GM12872 (cell line): ENCODE results near the gene PGLYRP2.

Experiments
- TF ChIP-seq, protein P1 (sequence below): IDR thresholded peaks from 3 replicates; pipeline ENCODE4 v1.5.1; 2011; ENCODE audit warnings: low read depth, mild to moderate bottlenecking, low read length, moderate library complexity; ENCODE audit not compliant: insufficient read depth

The PGLYRP2 gene

DNA sequence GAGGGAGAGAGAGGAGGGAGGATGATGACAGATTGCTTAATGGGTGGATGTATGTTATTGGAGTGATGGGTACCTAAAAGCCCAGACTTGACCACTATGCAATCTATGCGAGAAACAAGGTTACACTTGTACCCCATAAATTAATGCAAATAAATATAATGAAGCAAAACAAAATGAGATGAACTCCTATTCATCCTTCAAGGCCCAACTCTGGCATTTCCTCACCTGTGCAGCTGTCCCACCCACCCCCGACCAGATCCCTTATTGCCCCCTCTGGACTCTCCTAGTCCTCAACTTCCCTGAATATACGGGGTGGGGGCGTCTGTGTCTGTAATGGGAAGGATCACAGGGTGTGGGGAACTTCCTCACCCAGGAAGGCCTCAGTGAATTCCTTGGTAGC is 4.1 kb downstream of the PGLYRP2 start:
- TF ChIP-seq, protein P1, sequence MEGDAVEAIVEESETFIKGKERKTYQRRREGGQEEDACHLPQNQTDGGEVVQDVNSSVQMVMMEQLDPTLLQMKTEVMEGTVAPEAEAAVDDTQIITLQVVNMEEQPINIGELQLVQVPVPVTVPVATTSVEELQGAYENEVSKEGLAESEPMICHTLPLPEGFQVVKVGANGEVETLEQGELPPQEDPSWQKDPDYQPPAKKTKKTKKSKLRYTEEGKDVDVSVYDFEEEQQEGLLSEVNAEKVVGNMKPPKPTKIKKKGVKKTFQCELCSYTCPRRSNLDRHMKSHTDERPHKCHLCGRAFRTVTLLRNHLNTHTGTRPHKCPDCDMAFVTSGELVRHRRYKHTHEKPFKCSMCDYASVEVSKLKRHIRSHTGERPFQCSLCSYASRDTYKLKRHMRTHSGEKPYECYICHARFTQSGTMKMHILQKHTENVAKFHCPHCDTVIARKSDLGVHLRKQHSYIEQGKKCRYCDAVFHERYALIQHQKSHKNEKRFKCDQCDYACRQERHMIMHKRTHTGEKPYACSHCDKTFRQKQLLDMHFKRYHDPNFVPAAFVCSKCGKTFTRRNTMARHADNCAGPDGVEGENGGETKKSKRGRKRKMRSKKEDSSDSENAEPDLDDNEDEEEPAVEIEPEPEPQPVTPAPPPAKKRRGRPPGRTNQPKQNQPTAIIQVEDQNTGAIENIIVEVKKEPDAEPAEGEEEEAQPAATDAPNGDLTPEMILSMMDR = no peak

DNA sequence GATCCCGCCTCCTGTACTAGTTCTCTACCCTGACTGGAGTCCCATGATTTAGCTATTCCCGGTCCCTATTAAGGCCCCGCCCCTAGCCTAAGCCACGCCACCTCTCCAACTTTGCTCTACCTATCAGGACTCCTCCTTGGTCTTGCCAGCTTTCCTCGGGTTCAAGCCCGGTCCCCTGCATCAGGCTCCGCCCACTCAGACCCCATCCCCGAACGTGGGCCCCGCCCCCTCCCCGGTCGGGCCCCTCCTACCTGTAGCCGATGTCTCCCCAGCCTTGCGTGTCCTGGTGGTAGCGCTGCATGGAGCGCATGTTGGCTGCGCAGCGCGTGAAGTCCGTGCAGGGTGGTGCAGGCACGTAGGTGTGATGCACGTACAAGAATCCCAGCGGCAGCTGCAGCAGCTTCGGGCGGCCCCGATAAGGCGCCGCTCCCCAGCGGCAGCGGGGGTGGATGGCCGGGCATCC is 7.6 kb downstream of the PGLYRP2 start:
- TF ChIP-seq, protein P1 = no peak

DNA sequence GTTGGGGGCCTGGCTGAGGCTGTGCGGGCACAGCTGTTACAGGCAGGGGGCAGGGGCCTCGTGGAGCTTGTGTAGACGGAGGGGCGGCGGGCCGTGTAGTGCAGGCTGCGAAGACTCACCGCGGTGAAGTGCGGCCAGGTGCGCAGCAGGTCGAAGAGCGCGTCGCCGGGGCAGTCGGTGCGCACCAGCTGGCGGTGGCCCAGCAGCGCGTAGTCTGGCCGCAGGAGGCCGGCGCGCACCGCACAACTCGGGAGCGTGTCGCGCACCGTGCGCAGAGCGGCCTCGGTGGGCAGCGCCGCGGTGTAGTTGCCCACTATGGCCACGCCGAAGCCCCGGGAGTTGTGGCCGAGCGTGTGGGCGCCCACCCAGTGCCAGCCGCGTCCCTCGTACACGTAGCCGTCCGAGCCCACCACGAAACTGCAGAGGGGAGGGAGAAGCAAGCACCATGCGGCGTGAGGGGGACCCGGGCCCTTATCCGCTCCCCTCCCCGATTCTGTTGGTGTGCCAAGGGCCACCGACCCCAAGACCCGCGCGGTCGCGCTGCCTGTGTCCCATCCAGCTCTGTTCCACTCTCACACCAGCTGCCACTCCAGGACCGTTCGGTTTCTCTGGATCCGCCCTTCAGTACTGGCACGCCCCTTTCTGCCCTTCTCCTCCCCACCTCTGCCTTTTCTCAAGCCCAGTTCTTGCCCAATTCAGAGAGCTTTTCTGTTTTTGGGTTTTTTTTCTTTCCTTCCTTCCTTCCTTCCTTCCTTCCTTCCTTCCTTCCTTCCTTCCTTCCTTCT is 9.6 kb downstream of the PGLYRP2 start:
- TF ChIP-seq, protein P1 = no peak

DNA sequence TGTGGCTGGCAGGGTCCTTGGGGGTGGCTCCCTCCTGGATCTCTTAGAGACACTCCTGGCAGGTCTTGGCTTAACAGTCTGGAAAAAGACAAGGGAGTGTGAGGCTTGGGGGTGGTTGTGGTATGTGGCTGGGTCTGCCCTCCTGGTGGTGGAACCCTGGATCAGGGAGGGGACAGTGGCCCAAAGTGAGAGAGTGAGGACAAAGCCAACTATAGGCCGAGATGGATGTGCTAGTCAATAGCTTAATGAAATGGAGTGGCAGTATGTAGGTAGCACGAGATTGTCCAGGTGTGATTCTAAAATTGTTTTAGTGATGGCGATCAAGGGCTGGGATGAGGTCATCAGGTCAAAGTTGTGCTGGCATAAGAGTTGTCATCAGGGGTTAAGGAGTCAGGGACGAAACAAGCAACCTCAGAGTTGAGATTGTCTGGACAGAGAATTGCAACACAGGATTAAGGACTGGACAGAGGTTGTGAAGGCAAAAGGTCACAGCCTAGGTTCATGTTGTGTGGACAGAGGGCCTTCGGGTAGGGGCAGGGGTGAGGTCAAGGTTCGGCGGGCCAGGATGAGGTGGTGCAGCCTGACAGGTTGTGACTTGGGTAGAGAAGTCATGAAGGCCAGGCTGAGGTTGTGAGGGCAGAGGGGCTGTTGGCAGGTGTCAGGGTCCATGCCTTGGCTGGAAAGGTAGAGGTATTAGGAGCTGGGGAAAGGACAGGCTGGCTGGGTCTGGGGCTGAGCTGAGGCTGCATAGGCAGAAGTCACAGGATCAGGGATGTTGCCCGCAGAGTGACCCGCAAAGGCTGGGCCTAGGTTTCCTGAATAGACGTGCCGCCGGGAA is 10.4 kb downstream of the PGLYRP2 start:
- TF ChIP-seq, protein P1 = no peak

DNA sequence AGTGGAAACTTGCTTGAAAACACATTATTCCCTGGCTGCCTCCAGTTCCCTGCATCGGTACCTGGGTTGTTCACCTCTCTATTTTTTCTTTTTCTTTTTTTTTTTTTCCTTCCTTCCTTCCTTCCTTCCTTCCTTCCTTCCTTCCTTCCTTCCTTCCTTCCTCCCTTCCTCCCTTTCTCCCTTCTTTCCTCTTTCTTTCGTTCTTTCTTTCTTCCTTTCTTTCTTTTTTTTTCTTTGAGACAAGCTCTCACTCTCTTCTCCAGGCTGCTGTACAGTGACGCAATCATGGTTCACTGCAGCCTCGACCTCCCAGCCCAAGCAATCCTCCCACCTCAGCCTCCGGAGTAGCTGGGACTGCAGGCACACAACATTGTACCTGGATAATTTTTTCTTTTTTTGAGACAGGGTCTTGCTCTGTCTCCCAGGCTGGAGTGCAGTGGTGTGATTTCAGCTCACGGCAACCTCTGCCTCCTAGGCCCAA is 11.5 kb downstream of the PGLYRP2 start:
- TF ChIP-seq, protein P1 = no peak

DNA sequence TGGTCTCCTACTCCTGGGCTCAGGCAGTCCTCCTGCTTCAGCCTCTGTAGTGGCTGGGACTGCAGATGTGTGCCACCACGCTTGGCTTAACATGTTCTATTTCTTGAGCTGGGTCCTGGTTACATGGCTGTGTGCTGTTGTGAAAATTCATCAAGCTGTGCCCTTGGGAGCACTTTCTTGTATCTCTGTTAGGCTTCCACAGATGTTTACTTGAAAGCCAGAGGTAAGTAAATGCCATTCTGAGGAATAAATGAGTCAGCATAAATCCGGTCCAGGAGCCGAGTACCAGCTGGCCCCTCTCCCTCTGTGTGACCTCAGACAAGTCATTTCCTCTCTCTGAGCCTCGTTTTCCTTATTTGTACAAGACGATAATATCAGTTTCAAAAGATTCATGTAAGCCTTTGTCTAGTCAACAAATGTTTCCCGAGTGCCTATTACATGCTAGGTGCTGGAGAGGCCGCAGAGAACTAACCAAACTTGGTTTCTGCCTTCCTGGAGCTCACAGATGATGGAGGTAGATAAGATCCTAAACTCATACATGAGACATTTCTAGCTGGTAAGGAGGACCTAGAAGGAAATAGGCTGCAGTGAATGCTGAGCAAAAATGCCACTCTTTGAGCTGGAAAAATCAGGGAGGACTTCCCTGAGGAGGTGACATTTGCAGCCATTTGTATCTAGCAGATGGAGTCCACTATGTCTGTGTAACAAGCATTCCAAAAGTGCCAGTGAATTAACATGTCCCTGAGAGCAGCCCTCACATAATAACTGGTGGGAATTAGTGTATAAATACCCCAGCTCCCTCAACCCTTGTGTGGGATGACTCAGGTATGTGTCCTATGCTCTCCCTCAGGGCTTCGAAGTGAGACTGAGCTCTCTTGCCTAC is 12.2 kb downstream of the PGLYRP2 start:
- TF ChIP-seq, protein P1 = no peak
